ENCODE data around the gene ZNF652.
"Not testable (repeated sequence)": the region's sequence is repeated elsewhere in the genome, so short reads cannot be mapped to it uniquely, and the experiment has no call there.

ZNF652 gene

DNA sequence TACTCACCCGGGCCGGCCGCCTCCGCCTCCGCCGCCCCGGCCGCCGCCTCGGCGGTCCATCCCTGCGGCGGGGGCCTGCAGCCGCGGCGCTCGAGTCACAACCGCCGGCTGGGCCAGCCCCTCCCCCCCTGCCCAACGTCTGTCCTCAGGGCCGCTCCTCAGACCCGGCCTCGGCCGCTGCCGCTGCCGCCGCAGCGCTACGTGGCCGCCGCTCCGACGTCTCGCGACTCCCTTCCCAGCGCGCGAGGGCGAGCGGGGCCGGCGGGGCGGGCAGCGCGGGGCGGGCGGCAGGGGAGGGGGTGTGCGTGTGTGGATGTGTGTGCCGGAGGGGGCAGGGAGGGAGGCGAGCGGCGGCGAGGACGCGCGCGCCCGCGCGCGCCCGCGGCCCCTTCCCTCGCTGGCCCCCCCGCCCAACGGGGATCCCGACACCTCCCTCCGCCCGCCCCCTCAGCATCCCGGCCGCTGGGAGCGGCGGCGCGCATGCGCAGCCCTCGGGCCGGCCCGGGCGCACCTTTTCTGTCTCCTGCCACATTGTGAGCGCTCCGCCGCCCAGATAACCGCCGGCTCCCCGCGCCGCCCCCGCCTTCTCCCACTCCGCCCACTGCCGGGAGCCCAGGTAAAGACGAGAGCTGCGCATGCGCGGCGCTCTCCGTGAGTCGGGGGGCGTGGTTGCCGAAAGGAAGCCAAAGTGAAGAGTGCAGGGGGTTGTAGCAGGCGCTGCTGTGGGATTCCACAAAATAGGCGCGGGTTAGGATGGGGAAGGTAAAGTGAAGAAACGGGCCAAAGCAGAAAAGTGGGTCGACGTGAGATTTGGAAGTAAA, at the start of gene ZNF652:
ZNF652 (minus strand) TSS at position 349 of the 821 bp plus-strand sequence. CDS start 44,525 bp downstream, outside the sequence.
- peak; percentile 48 to 64 for DNase-seq

DNA sequence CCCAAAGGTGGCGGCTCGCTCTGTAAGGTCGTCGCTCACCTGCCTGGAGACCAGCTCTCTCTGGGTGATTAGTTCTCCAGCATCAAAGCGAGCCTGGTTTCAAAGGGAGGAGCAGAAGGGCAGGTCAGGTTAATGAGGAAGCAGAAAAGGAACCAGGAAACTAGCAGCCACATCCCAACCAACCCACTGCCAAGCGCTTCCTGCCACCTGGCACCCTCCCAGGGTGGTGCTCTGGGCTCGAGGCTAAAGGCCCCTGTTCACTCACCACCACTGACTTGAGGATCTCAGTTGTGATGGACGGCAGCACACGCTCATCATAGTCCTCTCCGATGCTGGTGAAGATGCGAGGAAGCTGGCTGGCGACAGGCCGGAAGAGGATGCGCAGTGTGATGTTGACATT, 47.0 kb upstream of the ZNF652 start:
- DNase-seq = no peak

- peak; percentile 42 to 78 for DNase-seq
Measured at GRCh38 chr17:49407981-49408501, 46.0 kb upstream of the ZNF652 start.

GRCh38 chr17:49407086-49407485, 45.0 kb upstream of the ZNF652 start:
- DNase-seq = no peak

DNA sequence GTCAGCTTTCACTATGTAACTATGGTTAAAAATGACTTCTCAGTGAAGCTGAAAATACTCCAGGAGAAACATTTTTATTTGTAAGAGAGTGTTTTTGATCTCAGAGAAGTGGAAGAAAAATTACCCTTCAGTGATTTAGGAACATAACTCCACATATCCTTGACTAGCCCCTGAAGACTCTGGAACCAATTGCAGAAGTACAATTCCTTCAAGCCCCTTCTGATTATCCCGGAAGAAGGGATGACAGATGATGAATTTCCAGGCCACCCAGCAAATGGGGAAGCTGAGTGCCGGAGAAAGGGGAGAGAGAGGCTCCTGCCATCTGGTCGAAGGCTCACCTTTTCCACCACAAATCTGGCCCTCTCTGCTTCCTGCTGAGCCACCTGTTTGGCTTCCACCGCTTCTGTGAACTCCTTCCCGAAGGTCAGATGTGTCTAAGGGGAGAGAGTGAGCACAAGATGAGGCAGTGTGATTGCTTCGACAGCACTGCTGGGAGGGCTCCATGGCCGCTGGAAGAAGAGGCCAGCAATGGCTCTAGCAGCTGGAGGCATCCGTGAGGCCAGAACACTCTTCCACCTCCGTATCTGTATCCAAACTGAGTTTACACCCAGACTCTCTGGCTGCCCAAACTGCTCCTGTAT, 44.5 kb upstream of the ZNF652 start:
- no peak for DNase-seq

DNA sequence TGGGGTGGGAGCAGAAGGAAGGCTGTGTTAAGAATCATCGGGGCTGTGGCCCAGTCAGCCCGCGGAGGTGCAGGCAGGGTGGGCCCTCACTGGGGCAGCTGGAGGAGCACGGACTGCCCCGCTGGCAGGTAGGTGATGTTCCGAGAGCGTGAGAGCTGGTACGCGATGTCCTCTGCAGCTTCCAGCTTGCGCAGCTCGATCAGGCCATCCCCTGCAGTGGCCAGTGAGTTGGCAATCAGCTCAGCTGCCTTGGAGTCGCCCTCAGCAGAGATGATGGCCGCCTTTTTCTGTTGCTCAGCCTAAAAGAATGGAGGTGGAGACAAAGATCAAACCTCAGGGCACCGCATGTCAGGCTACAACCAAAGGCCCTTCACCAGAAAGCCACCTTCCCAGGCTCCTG, 42.9 kb upstream of the ZNF652 start:
- no peak for DNase-seq

DNA sequence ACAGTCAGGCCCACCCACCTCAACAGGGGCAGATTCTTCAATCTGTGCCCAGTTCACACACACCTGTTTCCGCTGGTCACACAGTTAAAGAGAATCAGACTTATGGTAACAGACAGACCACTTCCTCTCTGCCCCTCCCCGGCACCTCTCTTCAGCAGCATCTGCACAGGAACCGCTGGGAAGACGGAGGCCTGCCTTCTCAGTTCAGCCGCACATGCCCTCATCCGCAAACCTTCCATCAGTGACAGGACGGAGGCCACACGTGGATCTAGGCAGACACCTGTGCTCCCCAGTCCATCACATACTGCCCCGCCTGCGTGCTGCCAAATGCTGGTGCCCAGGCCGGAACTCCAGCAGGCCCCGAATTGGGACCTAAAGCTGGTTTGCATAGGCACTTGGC, 42.3 kb upstream of the ZNF652 start:
- DNase-seq = no peak

DNA sequence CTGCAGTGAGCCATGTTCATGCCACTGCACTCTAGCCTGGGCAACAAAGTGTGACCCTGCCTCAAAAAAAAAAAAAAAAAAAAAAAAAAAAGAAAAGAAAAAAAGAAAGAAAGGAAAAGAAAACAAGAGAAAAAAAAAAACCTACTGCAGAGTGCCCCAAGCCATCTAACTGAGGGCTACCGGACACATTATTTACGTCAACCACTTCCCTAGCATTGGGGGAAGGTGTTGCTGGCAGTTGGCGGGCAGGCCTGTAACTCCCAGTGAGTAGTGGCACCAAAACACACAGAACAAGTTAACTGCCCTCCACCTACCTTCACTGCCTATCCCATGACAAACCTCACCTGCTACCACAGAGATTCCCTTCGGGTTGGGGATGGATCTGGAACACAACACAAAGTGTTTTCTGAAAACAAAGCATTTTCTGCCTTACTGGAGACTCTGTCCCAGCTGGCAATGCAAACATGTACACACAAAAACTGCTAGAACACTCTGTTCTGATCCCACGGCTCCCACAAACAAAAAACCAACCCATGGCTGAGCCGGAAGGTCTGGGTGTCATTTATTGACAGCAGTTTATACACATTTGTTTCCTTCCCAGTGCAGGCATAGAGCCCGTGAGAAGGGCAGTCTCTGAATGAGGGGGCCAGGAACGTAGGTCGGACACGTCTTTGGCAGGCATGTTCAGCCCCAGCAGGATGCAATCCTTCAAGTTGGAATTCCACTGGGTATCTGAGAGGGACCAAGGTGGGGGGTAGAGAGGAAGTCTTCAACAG, 41.7 kb upstream of the ZNF652 start:
- DNase-seq = no peak

DNA sequence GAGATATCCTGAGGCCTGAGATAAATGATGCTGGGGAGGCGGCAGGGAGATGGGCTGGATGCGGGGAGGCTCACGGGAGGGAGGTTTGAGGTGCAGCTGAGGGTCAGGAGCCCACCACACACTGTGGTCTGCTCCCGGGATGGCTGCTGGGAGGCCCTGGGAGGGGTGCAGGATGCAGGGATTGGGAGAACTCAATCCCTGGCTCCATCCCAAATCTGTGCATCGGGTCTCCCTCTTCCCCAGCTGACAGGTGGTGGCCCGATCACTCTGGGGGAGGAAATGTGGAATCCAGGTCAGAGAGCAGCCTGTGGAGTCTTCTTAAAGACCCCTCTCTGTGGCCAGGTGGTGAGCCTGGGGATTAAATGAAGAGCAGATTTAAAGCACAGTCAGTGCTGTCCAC, 40.7 kb upstream of the ZNF652 start:
- no peak for DNase-seq

- no peak for DNase-seq
Measured at GRCh38 chr17:49401971-49402611, 40.0 kb upstream of the ZNF652 start.

- DNase-seq = no peak
Measured at GRCh38 chr17:49399995-49400394, 37.9 kb upstream of the ZNF652 start.

DNA sequence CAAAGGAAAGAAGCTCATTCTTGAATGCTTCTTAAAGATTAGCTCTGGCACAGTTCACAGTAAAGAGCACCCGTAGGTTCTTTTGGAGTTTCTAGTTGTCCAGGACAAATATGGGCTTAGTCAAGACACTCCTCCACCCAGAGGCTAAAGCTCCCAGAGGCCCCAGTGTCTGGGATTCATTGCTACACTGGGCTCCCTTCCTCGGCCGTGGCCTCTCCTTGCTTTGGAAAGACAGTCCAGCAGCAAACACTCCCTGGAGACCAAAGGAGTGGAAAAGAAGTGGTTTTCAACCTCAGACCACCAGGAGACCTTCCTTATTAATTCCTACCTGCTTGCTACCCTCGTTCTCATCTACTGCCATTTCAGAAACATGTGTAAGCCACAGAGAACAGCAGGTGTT, 35.5 kb upstream of the ZNF652 start:
- no peak for DNase-seq

- DNase-seq = peak; percentile 31 to 62
Measured at GRCh38 chr17:49393491-49394255, 31.6 kb upstream of the ZNF652 start.

DNA sequence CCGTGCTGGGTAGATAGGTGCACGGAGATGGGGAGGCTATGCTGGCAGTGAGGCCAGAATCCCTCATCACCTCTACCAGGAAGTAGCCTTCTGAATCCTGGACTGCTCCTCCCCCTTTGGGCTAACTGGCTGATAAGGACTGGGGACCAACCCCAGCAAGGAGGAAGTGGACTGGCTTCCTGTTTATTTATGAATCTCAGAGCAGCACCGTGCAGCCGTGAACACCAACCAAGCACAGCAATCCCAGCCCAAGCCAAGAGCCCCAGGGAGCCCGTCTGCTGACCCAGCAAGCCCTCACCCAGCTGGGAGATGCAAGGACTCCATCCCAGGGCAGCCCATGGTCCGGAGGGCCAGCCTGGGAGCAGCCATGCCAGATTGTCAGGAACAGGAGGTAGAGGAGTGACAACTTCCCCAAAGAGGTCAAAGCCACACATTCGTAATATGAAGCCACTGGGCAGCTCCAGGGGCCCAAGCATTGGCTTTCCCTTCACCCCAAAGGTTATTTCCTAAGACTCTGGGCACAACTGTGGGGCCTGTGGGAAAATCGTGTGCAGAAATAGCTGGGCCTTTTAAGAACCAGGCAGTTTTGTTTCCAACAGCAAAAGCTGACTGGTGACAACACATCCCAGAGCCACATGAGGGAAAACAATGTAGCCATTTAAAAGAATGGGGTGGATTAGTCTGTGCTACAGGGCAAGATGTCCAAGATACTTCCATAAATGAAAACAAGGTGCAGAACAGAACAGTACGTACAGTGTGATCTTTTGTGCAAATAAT, 28.7 kb upstream of the ZNF652 start:
- peak; percentile 64 to 72 for DNase-seq

DNA sequence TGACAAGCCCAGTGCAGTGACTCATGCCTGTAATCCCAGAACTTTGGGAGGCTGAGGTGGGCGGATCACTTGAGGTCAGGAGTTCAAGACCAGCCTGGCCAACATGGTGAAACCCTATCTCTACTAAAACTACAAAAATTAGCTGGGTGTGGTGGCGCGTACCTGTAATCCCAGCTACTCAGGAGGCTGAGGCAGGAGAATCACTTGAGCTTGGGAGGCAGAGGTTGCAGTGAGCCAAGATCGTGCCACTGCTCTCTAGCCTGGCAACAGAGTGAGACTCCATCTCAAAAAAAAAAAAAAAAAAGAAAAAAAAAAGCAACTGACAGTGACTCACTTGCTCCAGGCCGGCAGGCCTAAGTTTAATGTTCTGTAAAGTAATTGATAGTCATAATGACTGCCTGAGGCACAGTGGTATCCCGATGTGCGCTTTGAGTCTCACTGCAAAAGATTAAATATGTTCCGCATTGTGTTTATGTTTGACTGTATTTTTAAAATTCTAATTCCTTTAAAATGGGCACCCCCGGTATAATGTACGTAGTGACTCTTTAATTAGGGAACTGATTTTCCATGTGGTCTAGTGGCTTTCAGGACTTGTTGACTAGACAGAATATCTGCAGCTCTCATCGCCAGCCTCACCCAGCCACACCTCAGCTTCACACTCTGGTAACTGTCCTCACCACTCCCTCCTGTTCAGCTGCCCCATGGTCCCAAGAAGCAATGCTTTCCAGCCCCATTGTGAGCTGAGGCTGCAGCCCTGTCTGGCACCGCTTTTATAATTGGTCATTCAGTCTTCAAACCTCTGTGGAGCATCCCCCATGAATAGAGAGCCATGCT, 27.7 kb upstream of the ZNF652 start:
- not testable (repeated sequence) for DNase-seq

GRCh38 chr17:49388692-49389513, 26.9 kb upstream of the ZNF652 start:
- DNase-seq = no peak

DNA sequence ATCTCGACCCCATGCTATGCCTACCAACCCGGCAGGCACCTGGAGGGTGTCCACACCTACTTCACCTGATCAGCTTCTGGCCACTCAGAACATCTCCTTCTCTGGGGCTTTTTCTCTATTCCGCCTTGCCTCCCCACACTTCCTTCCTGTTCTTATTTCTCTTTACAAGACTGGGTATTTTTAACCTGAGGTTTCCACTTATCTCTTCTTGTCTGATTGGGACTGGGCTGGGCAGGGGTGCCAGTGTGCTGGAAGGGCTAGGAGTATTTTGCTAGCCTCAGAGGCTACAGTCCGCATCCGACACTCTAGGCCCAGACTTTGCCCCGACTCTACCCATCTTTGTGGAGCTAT, 26.2 kb upstream of the ZNF652 start:
- no peak for DNase-seq

DNA sequence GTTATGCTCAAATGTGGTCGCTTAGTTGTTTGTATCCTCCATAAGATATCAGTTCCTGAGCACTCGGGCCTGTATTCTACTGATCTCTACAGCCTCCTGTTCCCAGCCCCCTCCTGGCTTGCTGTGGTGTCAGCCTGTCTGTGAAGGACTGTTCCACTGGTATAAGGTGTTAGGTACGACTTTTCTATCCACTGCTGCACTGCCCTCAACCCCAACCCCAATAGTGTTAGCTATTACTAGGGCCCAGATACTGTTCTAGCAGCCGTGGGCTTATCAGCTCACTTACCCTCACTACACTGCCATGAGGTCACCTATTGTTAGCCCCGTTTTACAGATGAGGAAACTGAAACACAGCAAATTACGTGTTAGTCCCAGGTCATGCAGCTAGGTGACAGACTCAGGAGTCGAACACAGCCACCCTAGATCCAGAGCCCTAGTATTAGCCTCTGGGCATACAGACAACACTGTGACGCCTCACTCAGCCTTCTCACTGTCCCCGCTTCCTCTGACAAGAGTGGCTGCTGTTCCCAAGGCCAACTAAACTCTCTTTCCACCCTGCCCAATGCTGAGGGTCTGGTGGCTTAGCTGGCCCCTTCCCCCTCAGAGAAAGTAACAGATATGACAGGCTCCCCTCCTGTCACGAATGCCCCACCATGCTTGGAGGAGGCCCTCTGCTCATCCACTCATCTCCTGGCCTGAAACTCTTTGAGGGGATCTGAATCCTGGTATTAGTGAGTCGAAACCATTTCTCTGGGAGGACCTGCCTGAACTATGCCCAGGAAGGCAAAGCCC, 25.6 kb upstream of the ZNF652 start:
- no peak for DNase-seq

DNA sequence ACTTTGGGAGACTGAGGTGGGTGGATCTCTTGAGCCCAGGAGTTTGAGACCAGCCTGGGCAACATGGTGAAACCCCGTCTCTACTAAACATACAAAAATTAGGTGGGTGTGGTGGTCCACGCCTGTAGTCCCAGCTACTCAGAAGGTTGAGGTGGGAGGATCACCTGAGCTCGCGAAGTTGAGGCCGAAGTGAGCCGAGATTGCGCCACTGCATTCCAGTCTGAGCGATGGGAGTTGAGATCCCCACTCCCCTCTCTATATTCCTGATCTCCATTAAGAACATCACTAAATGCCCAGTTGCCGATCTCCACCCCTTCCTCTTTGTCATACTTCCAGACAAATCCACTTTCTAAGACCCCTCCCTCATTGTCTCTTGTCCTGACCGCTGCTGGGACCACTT, 24.3 kb upstream of the ZNF652 start:
- DNase-seq = no peak

All from inflammatory macrophage treated with lipopolysaccharide for 1 hour (primary cell).